BLaER1 treated with 17β-estradiol and CSF1 and Interleukin-3, amounts not matched to agents 10 nM and 100 nM (cell line): Measurements from ENCODE around the gene WBP2.
"Not testable (repeated sequence)": the region's sequence is repeated elsewhere in the genome, so short reads cannot be mapped to it uniquely, and the experiment has no call there.

Source experiments
- H3K27ac ChIP-seq, 11 experiments: shearing (Covaris generic); formaldehyde crosslinking; 2 replicates each; pipeline ENCODE4 v1.8.1; 2022
- H3K27me3 ChIP-seq, 11 experiments: shearing (Covaris generic); formaldehyde crosslinking; 2 replicates each; pipeline ENCODE4 v1.8.1; 2022
- H3K36me3 ChIP-seq, 11 experiments: shearing (Covaris generic); formaldehyde crosslinking; 2 replicates each; pipeline ENCODE4 v1.8.1; 2022
- H3K4me1 ChIP-seq, 10 experiments: shearing (Covaris generic); formaldehyde crosslinking; 2 replicates each; pipeline ENCODE4 v1.8.1; 2022
- H3K4me2 ChIP-seq, 11 experiments: shearing (Covaris generic); formaldehyde crosslinking; 2 replicates each; pipeline ENCODE4 v1.8.1; 2022
- H3K4me3 ChIP-seq, 10 experiments: shearing (Covaris generic); formaldehyde crosslinking; 2 replicates each; pipeline ENCODE4 v1.8.1; 2022
- H3K9ac ChIP-seq, 11 experiments: shearing (Covaris generic); formaldehyde crosslinking; 2 replicates each; pipeline ENCODE4 v1.8.1; 2022
- H3K9me3 ChIP-seq, 11 experiments: shearing (Covaris generic); formaldehyde crosslinking; replicated peaks in 1 of 11; 2 replicates each; pipeline ENCODE4 v1.8.1; 2022
- H4K20me1 ChIP-seq, 11 experiments: shearing (Covaris generic); formaldehyde crosslinking; 2 replicates each; pipeline ENCODE4 v1.8.1; 2022
- Cebpa-rat ChIP-seq, 11 experiments: shearing (Covaris generic); IDR thresholded peaks; 2 replicates each; pipeline ENCODE4 v1.8.1; 2022

Gene WBP2

DNA sequence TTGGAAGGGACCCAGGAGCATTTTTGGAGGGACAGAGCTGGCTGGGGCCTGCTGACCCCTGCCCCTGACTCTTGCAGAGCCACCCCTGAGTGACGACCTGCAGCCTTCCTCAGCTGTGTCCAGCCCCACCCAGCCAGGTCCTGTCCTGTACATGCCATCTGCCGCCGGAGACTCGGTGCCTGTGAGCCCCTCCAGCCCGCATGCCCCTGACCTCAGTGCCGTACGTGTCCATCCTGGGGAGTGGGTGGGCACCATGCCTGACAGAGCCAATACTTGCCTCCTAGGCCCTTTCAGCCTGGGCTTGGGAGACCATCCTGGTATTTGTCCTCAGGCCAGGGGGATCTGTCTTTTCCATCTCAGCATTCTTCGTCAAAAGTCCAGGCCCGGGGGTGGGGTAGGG lies 38.4 kb downstream of the WBP2 start:
- no peak for TF ChIP-seq Cebpa-rat (IDR thresholded peaks at IDR 0.05)
- H3K4me1 ChIP-seq = peaks cover 0 to 4% (median 0%) of the 10 kb centered on the region in 10 experiments; a peak in 2 of 20 replicates
- H4K20me1 ChIP-seq = peaks cover 0 to 82% (median 7%) of the 10 kb centered on the region in 11 experiments; a peak in 13 of 22 replicates
- H3K4me2 ChIP-seq = no peak overlapping the region
- H3K27ac ChIP-seq = no peak overlapping the region
- H3K4me3 ChIP-seq = no peak overlapping the region
- no peaks in the 10 kb centered on the region for H3K9me3 ChIP-seq
- peaks cover 97 to 100% (median 100%) of the 10 kb centered on the region in 11 experiments for H3K36me3 ChIP-seq
- H3K27me3 ChIP-seq = no peaks in the 10 kb centered on the region
- peak overlapping the region in 2 of 11 experiments; percentile 1 to 11; a peak in 3 of 22 replicates for H3K9ac ChIP-seq

DNA sequence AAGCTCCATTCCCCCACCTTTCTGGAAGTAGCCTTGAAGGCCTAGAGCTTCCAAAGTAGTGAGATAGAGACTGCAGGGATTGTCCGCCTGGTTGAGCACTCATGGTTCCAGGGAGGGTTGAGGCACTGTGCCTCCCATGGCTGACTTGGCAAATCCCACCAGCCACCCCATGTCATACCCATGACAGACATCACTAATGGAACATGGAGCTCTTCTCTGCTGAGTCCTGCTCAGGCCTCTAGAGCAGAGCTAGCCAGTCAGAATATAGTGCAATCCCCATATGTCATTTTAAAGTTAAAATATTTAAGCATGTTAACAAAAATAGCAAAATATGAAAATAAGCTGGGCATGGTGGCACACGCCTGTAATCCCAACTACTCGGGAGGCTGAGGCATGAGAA lies 39.7 kb downstream of the WBP2 start:
- Histone ChIP-seq H3K4me1 (no peaks in the 10 kb centered on the region), H3K4me3 (no peak overlapping the region), H3K27ac (no peak overlapping the region), H3K9ac (no peak overlapping the region), H3K27me3 (no peaks in the 10 kb centered on the region), H4K20me1 (peaks cover 0 to 80% (median 7%) of the 10 kb centered on the region in 11 experiments; a peak in 13 of 22 replicates), H3K4me2 (no peak overlapping the region), H3K9me3 (no peaks in the 10 kb centered on the region), H3K36me3 (peaks cover 95 to 100% (median 100%) of the 10 kb centered on the region in 11 experiments)
- no peak for TF ChIP-seq Cebpa-rat (IDR thresholded peaks at IDR 0.05)

DNA sequence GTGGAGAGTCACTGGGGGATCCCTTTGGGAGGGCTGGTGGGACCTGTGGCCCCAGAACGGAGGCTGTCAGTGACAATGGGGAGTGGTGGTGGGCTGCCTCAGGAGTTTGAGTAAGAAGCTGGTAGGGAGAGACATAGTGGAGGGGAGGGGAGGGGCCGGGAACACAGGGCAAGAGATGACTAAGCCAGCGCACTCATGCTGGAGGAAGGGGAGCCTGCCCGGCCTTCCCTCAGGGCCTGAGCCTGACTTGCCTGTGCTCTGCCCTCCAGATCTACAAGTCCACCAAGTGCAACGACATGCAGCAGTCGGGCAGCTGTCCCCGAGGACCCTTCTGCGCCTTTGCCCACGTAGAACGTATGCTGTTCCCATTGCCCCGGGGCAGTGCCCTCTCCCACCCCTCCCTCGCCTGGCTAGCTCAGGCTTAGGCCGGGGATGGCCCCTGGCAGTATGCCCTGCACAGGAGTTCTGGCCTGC lies 40.2 kb downstream of the WBP2 start:
- Histone ChIP-seq H3K4me3 (no peak overlapping the region), H3K9ac (no peak overlapping the region), H3K4me1 (no peaks in the 10 kb centered on the region), H3K27me3 (no peaks in the 10 kb centered on the region), H3K27ac (no peak overlapping the region), H3K36me3 (peaks cover 95 to 100% (median 100%) of the 10 kb centered on the region in 11 experiments), H3K4me2 (no peak overlapping the region), H3K9me3 (no peaks in the 10 kb centered on the region), H4K20me1 (peaks cover under 1 to 80% (median 11%) of the 10 kb centered on the region in 11 experiments; a peak in 16 of 22 replicates)
- no peak for TF ChIP-seq Cebpa-rat (IDR thresholded peaks at IDR 0.05)

DNA sequence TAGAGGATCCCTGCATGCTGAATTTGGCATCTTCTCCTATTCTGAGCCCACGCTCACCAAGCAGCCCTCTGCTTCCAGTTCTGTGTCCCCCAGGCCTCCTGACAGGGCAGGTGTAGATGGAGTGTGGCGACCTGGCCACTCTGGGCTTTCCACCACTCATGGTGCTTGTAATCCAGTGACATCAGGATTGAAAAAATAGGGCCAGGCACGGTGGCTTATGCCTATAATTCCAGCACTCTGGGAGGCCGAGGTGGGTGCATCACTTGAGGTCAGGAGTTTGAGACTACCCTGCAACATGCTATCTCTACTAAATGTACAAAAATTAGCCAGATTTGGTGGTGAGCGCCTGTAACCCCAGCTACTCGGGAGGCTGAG lies 41.1 kb downstream of the WBP2 start:
- no peaks in the 10 kb centered on the region for H3K9me3 ChIP-seq
- H3K27me3 ChIP-seq = no peaks in the 10 kb centered on the region
- no peak for TF ChIP-seq Cebpa-rat (IDR thresholded peaks at IDR 0.05)
- H4K20me1 ChIP-seq = peaks cover 9 to 83% (median 20%) of the 10 kb centered on the region in 11 experiments; a peak in 19 of 22 replicates
- H3K9ac ChIP-seq = no peak overlapping the region
- no peak overlapping the region for H3K27ac ChIP-seq
- H3K4me2 ChIP-seq = no peak overlapping the region
- peaks cover 95 to 100% (median 99%) of the 10 kb centered on the region in 11 experiments for H3K36me3 ChIP-seq
- no peak overlapping the region for H3K4me3 ChIP-seq
- H3K4me1 ChIP-seq = peaks cover 0 to 7% (median 6%) of the 10 kb centered on the region in 10 experiments; a peak in 14 of 20 replicates

DNA sequence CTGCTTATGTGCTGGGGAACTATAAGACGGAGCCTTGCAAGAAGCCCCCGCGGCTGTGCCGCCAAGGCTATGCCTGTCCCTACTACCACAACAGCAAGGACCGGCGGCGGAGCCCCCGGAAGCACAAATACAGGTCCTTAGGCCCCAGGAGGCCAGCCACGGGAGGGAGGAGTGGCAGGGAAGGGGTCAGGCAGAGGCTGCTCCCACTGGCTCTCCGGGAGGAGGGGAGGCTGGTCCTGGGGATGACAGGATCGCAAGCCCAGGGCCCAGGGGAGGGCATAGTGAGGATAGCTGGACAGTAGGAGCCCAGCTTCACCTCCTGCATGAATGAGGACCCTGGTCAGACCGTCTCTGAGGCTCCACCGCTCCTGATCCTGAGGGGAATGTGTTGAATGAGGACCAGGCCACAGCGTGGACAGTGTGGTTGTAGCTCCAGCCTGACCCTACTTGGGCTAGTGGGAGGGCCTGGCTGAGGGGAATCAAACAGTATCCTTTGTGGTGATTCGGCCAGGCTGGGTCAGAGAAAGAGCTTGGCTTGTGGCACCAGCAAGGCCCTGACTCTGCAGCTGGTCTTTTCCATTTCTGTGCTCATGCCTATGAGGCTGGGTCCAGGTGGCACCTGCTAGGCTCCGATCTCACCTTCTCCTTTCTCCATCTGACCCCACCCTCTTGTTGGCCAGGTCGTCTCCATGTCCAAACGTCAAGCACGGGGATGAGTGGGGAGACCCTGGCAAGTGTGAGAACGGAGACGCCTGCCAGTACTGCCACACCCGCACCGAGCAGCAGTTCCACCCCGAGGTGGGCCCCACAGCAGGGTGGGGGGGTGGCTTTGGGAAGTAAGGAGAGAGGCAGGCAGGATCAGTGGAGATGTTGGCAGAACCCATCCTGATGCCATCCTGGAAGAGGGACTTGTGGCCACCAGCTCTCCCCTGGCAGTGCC lies 41.8 kb downstream of the WBP2 start:
- Histone ChIP-seq H3K9ac (peak overlapping the region in 1 of 11 experiments; percentile 13; a peak in 1 of 22 replicates), H3K4me3 (no peak overlapping the region), H3K9me3 (no peaks in the 10 kb centered on the region), H3K36me3 (peaks cover 89 to 93% (median 92%) of the 10 kb centered on the region in 11 experiments), H4K20me1 (peaks cover 13 to 82% (median 24%) of the 10 kb centered on the region in 11 experiments; a peak in 20 of 22 replicates), H3K27ac (no peak overlapping the region), H3K4me1 (peaks cover 5 to 13% (median 11%) of the 10 kb centered on the region in 10 experiments), H3K4me2 (no peak overlapping the region), H3K27me3 (no peaks in the 10 kb centered on the region)
- no peak for TF ChIP-seq Cebpa-rat (IDR thresholded peaks at IDR 0.05)

DNA sequence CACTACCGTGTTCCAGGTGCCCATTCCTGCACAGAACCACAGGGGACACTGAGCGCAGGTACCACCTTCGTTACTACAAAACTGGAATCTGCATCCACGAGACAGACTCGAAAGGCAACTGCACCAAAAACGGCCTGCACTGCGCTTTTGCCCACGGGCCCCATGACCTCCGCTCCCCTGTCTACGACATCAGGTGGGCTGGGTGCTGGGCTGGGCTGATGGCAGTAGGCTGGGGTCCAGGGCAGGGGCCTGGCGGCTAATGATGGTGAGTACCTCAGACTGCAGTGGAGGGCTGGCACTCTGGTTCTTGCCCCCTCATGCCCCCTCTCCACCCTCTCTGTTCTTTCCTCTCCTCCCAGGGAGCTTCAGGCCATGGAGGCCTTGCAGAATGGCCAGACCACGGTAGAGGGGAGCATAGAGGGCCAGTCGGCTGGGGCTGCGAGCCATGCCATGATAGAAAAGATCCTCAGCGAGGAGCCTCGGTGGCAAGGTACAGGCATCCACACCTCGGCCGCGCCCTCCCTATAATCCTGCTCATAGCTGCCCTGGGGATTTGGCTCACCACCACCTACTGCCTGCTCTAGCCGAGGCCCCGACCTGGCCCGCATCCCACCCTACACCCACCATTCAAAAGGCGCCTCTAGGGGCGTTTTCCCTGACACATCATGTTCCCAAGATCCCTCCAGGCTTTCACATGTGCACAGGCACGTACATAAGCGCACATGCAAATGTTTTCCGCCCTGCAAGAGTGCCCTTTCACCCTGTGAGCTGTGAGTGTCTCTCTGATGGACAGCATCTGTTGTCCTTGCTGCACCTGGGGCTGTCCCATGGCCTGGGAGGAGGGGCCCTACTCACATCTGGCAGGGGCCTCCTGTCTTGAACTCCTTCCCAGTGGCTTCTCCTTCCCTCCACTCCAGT lies 42.8 kb downstream of the WBP2 start:
- H3K4me3 ChIP-seq = no peak overlapping the region
- 0 out of 22 replicates have a peak overlapping the region, but pooled peaks of 1 of the 11 experiments have one; percentile 13 for H3K9ac ChIP-seq
- no peaks in the 10 kb centered on the region for H3K27me3 ChIP-seq
- no peak for TF ChIP-seq Cebpa-rat (IDR thresholded peaks at IDR 0.05)
- no peak overlapping the region for H3K27ac ChIP-seq
- H3K4me2 ChIP-seq = no peak overlapping the region
- peaks cover 79 to 92% (median 82%) of the 10 kb centered on the region in 11 experiments for H3K36me3 ChIP-seq
- peaks cover 15 to 23% (median 21%) of the 10 kb centered on the region in 10 experiments for H3K4me1 ChIP-seq
- peaks cover 23 to 85% (median 32%) of the 10 kb centered on the region in 11 experiments; a peak in 20 of 22 replicates for H4K20me1 ChIP-seq
- H3K9me3 ChIP-seq = no peaks in the 10 kb centered on the region

DNA sequence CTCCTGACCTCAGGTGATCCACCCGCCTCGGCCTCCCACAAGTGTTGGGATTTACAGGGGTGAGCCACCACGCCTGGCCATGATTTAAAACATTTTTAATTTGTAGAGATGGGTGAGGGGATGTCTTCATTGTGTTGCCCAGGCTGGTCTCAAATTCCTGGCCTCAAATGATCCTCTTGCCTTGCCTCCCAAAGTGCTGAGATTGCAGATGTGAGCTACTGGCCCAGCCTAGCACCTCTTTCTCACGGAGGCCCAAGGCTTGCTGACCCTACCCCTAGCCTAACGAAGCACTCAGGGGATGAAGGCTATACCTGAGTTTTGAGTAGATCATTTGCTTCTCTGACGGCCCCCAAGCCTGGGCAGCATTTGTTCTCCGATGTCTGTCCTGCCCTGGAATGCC lies 44.0 kb downstream of the WBP2 start:
- Histone ChIP-seq H3K36me3 (peaks cover 67 to 84% (median 70%) of the 10 kb centered on the region in 11 experiments), H3K9ac (no peak overlapping the region; a peak in 2 of 22 replicates), H3K4me3 (no peak overlapping the region), H3K4me1 (peaks cover 16 to 34% (median 24%) of the 10 kb centered on the region in 10 experiments), H3K4me2 (no peak overlapping the region), H3K27me3 (no peaks in the 10 kb centered on the region), H4K20me1 (peaks cover 31 to 85% (median 44%) of the 10 kb centered on the region in 11 experiments; a peak in 20 of 22 replicates), H3K9me3 (no peaks in the 10 kb centered on the region), H3K27ac (no peak overlapping the region)
- no peak for TF ChIP-seq Cebpa-rat (IDR thresholded peaks at IDR 0.05)

DNA sequence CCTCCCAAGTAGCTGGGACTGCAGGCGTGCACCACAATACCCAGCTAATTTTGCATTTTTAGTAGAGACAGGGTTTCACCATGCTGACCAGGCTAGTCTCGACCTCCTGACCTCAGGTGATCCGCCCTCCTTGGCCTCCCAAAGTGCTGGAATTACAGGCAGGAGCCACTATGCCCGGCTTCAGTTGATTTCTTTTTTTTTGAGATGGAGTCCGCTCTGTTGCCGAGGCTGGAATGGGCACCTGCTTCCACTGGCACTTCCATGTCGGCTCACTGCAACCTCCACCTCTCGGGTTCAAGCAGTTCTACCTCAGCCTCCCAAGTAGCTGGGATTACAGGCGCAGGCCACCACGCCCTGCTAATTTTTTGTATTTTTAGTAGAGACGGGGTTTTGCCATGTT lies 44.4 kb downstream of the WBP2 start:
- not testable (repeated sequence) for H3K9me3 ChIP-seq, H3K27me3 ChIP-seq, H3K27ac ChIP-seq, H3K4me2 ChIP-seq, H3K4me3 ChIP-seq, H3K9ac ChIP-seq
- peaks cover 31 to 87% (median 44%) of the 10 kb centered on the region in 11 experiments; a peak in 20 of 22 replicates for H4K20me1 ChIP-seq
- H3K4me1 ChIP-seq = peaks cover 16 to 39% (median 24%) of the 10 kb centered on the region in 10 experiments
- H3K36me3 ChIP-seq = peaks cover 63 to 83% (median 66%) of the 10 kb centered on the region in 11 experiments
